ENCODE measurements around the gene RELB. TPM values are rescaled to one million over a fixed set of nuclear protein-coding genes. Genes with fewer than 3 reads are reported as not detected.

Gene RELB
- total RNA-seq: 8.0 and 12.3 TPM in 2 replicates

GRCh38 chr19:45001087-45001739, at the start of gene RELB:
RELB (plus strand) TSS chr19:45001464; CDS start chr19:45001580, 116 bp downstream.

GRCh38 chr19:44954649-44955504, 46.4 kb upstream of the RELB start, which contains the start of gene CLPTM1:
CLPTM1 (plus strand) TSS chr19:44955380; CDS start chr19:44955396, 16 bp downstream.

GRCh38 chr19:45038931-45039893, 37.9 kb downstream of the RELB start, which contains the start of gene CLASRP:
CLASRP (plus strand) TSS chr19:45039045; CDS start chr19:45040213, 1,168 bp downstream.

GRCh38 chr19:45076029-45076850, 75.0 kb downstream of the RELB start, which contains the start of gene ZNF296:
ZNF296 (minus strand) TSS chr19:45076478; CDS start chr19:45076373, 105 bp downstream.

GRCh38 chr19:45079063-45079910, 78.0 kb downstream of the RELB start, which contains the start of gene GEMIN7:
GEMIN7 (plus strand) TSS chr19:45079260; CDS start chr19:45090115, 10,855 bp downstream.

Other genes starting within 250 kb of the RELB start
- not detected in 2 replicates for gene CBLC, start 223.6 kb upstream of the RELB start, total RNA-seq
- 20.6 and 29.3 TPM in 2 replicates for gene BCAM, start 192.4 kb upstream of the RELB start, total RNA-seq
- 76.9 and 163 TPM in 2 replicates for gene NECTIN2, start 155.2 kb upstream of the RELB start, total RNA-seq
- 47.9 and 51.1 TPM in 2 replicates for gene TOMM40, start 110.2 kb upstream of the RELB start, total RNA-seq
- 813 and 5,080 TPM in 2 replicates for gene APOE, start 95.7 kb upstream of the RELB start, total RNA-seq
- gene APOC1, start 86.9 kb upstream of the RELB start, total RNA-seq: 14.1 and 28.8 TPM in 2 replicates
- not detected in 2 replicates for gene APOC4, start 59.2 kb upstream of the RELB start, total RNA-seq
- not detected in 2 replicates for gene APOC2, start 55.4 kb upstream of the RELB start, total RNA-seq
- 57.9 and 59.5 TPM in 2 replicates for gene CLPTM1, start 46.1 kb upstream of the RELB start, total RNA-seq
- 38.4 and 39.7 TPM in 2 replicates for gene CLASRP, start 37.6 kb downstream of the RELB start, total RNA-seq
- gene ZNF296, start 75.0 kb downstream of the RELB start, total RNA-seq: 0.70 and 3.1 TPM in 2 replicates
- gene GEMIN7, start 77.8 kb downstream of the RELB start, total RNA-seq: 21.4 and 25.3 TPM in 2 replicates
- 28.3 and 46.7 TPM in 2 replicates for gene PPP1R37, start 91.7 kb downstream of the RELB start, total RNA-seq
- under 0.01 and 0.85 TPM in 2 replicates for gene NKPD1, start 159.5 kb downstream of the RELB start, total RNA-seq
- gene TRAPPC6A, start 176.8 kb downstream of the RELB start, total RNA-seq: 29.1 and 33.0 TPM in 2 replicates
- gene BLOC1S3, start 177.3 kb downstream of the RELB start, total RNA-seq: 10.3 and 15.3 TPM in 2 replicates
- 1.0 and 2.0 TPM in 2 replicates for gene EXOC3L2, start 243.9 kb downstream of the RELB start, total RNA-seq
- 23.2 and 36.3 TPM in 2 replicates for gene MARK4, start 249.8 kb downstream of the RELB start, total RNA-seq